ENCODE data around the gene CPAMD8. TPM values are rescaled to one million over a fixed set of nuclear protein-coding genes. Genes with fewer than 3 reads are reported as not detected.
"Not testable (repeated sequence)": the region's sequence is repeated elsewhere in the genome, so short reads cannot be mapped to it uniquely, and the experiment has no call there.

Gene CPAMD8
- total RNA-seq, 2 experiments from 2014 or later: 0.32 to 1.2 TPM

GRCh38 chr19:17025361-17025760, 1.2 kb downstream of the CPAMD8 start:
- no peaks in the 10 kb centered on the region for H3K9me2 ChIP-seq (ENCODE audit: insufficient read depth, low read length)
- no TSS peak for BruUV-seq (replicated peaks)
- no peaks in the 10 kb centered on the region for H3K36me3 ChIP-seq (ENCODE audit: insufficient read depth, low read length)
- no peak overlapping the region for H3K4me2 ChIP-seq (ENCODE audit: low read length)
- CTCF ChIA-PET (ENCODE audit: unreplicated experiment): no interaction called here
- TF ChIP-seq CTCF (conservative IDR thresholded peaks at IDR 0.05; ENCODE audit: low read length): no peak
- TF ChIP-seq EZH2phosphoT487 (IDR thresholded peaks at IDR 0.05; ENCODE audit: borderline replicate concordance, low read depth, low read length): no peak
- intact Hi-C loops (cut with micrococcal nuclease; ENCODE audit: unreplicated experiment): no loop called here
- peak overlapping the region; percentile 42; the same call in 1 of the 2 replicates for H2AFZ ChIP-seq (ENCODE audit: low read length)
- no peak for DNase-seq (ENCODE audit: low spot score)
- POLR2A ChIA-PET: no interaction called here
- H3K4me1 ChIP-seq (ENCODE audit: insufficient read depth, low read length, poor library complexity, severe bottlenecking): peaks cover 31% of the 10 kb centered on the region
- H3K27ac ChIP-seq (ENCODE audit: low read depth, low read length, poor library complexity, severe bottlenecking): no peak overlapping the region
- H4K20me1 ChIP-seq (ENCODE audit: insufficient read depth, low read length): no peaks in the 10 kb centered on the region
- H3K79me2 ChIP-seq (ENCODE audit: insufficient read depth, low read depth, low read length): no peaks in the 10 kb centered on the region
- peaks cover 4% of the 10 kb centered on the region; the same call in 1 of the 2 replicates for H3K9me3 ChIP-seq (ENCODE audit: low read length)
- H3K4me3 ChIP-seq (ENCODE audit: low read depth, low read length, poor library complexity, severe bottlenecking): no peak overlapping the region

- intact Hi-C loops (cut with micrococcal nuclease; ENCODE audit: unreplicated experiment); POLR2A ChIA-PET; H3K27ac ChIP-seq (ENCODE audit: low read depth, low read length, poor library complexity, severe bottlenecking); H3K4me3 ChIP-seq (ENCODE audit: low read depth, low read length, poor library complexity, severe bottlenecking); H3K36me3 ChIP-seq (ENCODE audit: insufficient read depth, low read length); DNase-seq (ENCODE audit: low spot score); H4K20me1 ChIP-seq (ENCODE audit: insufficient read depth, low read length); H3K9me2 ChIP-seq (ENCODE audit: insufficient read depth, low read length); BruUV-seq (replicated peaks); H3K4me2 ChIP-seq (ENCODE audit: low read length); CTCF ChIA-PET (ENCODE audit: unreplicated experiment); H3K9me3 ChIP-seq (ENCODE audit: low read length); H2AFZ ChIP-seq (ENCODE audit: low read length); H3K79me2 ChIP-seq (ENCODE audit: insufficient read depth, low read depth, low read length): not testable (repeated sequence)
- peaks cover 31% of the 10 kb centered on the region for H3K4me1 ChIP-seq (ENCODE audit: insufficient read depth, low read length, poor library complexity, severe bottlenecking)
Observed at GRCh38 chr19:17024941-17025340, 1.7 kb downstream of the CPAMD8 start.

GRCh38 chr19:17023805-17024204, 2.8 kb downstream of the CPAMD8 start:
- Histone ChIP-seq H3K4me1 (ENCODE audit: insufficient read depth, low read length, poor library complexity, severe bottlenecking) (peaks cover 31% of the 10 kb centered on the region), H3K9me3 (ENCODE audit: low read length) (peaks cover 4% of the 10 kb centered on the region; the same call in 1 of the 2 replicates), H3K9me2 (ENCODE audit: insufficient read depth, low read length) (no peaks in the 10 kb centered on the region), H2AFZ (ENCODE audit: low read length) (no peak overlapping the region), H3K4me2 (ENCODE audit: low read length) (peak overlapping the region; percentile 17; the same call in 1 of the 2 replicates), H3K36me3 (ENCODE audit: insufficient read depth, low read length) (no peaks in the 10 kb centered on the region), H4K20me1 (ENCODE audit: insufficient read depth, low read length) (no peaks in the 10 kb centered on the region), H3K27ac (ENCODE audit: low read depth, low read length, poor library complexity, severe bottlenecking) (no peak overlapping the region), H3K4me3 (ENCODE audit: low read depth, low read length, poor library complexity, severe bottlenecking) (no peak overlapping the region), H3K79me2 (ENCODE audit: insufficient read depth, low read depth, low read length) (no peaks in the 10 kb centered on the region)
- DNase-seq (ENCODE audit: low spot score): no peak
- ChIA-PET CTCF (ENCODE audit: unreplicated experiment) (no interaction called here), POLR2A (no interaction called here)
- BruUV-seq (replicated peaks): no TSS peak
- TF ChIP-seq CTCF (conservative IDR thresholded peaks at IDR 0.05; ENCODE audit: low read length): no peak
- no peak for TF ChIP-seq EZH2phosphoT487 (IDR thresholded peaks at IDR 0.05; ENCODE audit: borderline replicate concordance, low read depth, low read length)
- intact Hi-C loops (cut with micrococcal nuclease; ENCODE audit: unreplicated experiment): no loop called here
